ENCODE data around the gene WASF2. TPM values are rescaled to one million over a fixed set of nuclear protein-coding genes. Genes with fewer than 3 reads are reported as not detected.
A peak's percentile ranks its signal among the peaks of the same experiment; 100 is the strongest.
"Not testable (repeated sequence)": the region's sequence is repeated elsewhere in the genome, so short reads cannot be mapped to it uniquely, and the experiment has no call there.

Gene WASF2
- total and polyA plus RNA-seq, 2 donors (not counting 1 experiment from before 2014, with no cell fraction given) = 26.3 to 66.9 TPM

DNA sequence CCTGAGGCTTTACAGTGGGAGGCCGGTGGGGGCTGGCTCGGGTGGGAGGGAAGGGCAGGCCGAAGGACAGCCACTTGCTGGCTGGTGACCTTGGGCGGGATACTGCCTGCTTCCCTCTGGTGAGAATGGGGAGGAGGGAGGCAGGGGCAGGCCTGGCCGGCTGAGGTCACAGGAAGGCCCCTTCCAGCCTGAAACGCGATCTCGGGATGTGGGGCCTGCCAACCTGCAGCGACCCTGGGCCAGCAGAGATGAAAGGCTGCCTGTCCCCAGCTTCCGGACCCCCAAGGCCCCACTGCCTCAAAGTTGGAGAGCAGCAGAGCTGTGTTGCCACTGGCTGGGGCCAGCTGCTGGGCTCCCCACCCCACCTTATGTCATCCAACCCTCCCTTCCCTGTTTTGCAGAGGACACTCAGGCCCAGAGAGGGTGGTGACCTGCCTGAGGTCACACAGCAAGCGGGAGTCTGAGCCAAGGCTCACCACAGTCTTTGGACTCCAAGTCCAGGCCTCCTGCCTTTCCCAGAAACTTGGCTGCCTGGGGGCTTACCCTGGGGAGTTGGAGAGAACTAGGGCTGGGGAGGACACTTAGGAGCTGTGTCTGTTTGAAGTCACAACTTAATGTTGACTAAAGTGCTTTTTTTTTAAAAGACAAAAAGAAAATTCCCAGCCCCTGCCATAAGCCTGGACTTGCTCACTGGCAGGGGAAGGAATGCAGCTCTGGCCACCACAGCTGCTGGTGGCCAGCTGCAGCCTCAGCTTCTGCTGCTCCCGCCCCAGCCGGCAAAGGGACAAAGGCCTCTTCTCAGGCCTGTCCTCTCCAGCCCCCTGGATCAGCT lies 14.8 kb upstream of the WASF2 start:
- H4K20me1 ChIP-seq (ENCODE audit: control insufficient read depth, extremely low read depth, insufficient read depth, low read length) = no peaks in the 10 kb centered on the region
- peaks cover 16% of the 10 kb centered on the region for H3K4me1 ChIP-seq (ENCODE audit: control insufficient read depth, extremely low read depth, insufficient read depth, low read length)
- peak overlapping the region; percentile 69 for H3K27ac ChIP-seq (ENCODE audit: insufficient read depth, low read length)
- peak overlapping the region; percentile 71 for H2AFZ ChIP-seq (ENCODE audit: low read length)
- H3K36me3 ChIP-seq (ENCODE audit: control insufficient read depth, insufficient read depth, low read length) = no peaks in the 10 kb centered on the region
- no peak overlapping the region for H3K9ac ChIP-seq (ENCODE audit: insufficient read depth, low read length)
- peak; percentile 62 to 75 for DNase-seq (ENCODE audit: low read depth in 2 of 2)
- H3K4me2 ChIP-seq (ENCODE audit: extremely low read depth, insufficient read depth, low read length) = peak overlapping the region; percentile 32
- TF ChIP-seq CTCF (conservative IDR thresholded peaks at IDR 0.05 in 1 of 2, IDR thresholded peaks at IDR 0.05 in 1 of 2; ENCODE audit: low read depth in 1 of 2, low read length in 2 of 2) = no peak
- no peak for TF ChIP-seq EZH2 (IDR thresholded peaks at IDR 0.05; ENCODE audit: low read length, missing control alignments)
- no peaks in the 10 kb centered on the region for H3K27me3 ChIP-seq (ENCODE audit: control insufficient read depth, insufficient read depth, low read length)
- H3K79me2 ChIP-seq (ENCODE audit: control insufficient read depth, insufficient read depth, low read length) = no peaks in the 10 kb centered on the region
- no peaks in the 10 kb centered on the region for H3K9me3 ChIP-seq (ENCODE audit: control insufficient read depth, insufficient read depth, low read depth, low read length)
- H3K4me3 ChIP-seq (replicated peaks in 1 of 4; ENCODE audit: control extremely low read depth in 1 of 4, insufficient read depth in 1 of 4, low read depth in 3 of 4, low read length in 4 of 4) = peak overlapping the region in 1 of 4 experiments; percentile 4

GRCh38 chr1:27503844-27504587 lies 14.0 kb upstream of the WASF2 start:
- DNase-seq (ENCODE audit: low read depth in 2 of 2) = peak in 1 of 2 donors; percentile 63
- Histone ChIP-seq H4K20me1 (ENCODE audit: control insufficient read depth, extremely low read depth, insufficient read depth, low read length) (no peaks in the 10 kb centered on the region), H3K79me2 (ENCODE audit: control insufficient read depth, insufficient read depth, low read length) (no peaks in the 10 kb centered on the region), H2AFZ (ENCODE audit: low read length) (peak overlapping the region; percentile 23), H3K27ac (ENCODE audit: insufficient read depth, low read length) (peak overlapping the region; percentile 69), H3K36me3 (ENCODE audit: control insufficient read depth, insufficient read depth, low read length) (no peaks in the 10 kb centered on the region), H3K9me3 (ENCODE audit: control insufficient read depth, insufficient read depth, low read depth, low read length) (no peaks in the 10 kb centered on the region), H3K9ac (ENCODE audit: insufficient read depth, low read length) (peak overlapping the region; percentile 24), H3K27me3 (ENCODE audit: control insufficient read depth, insufficient read depth, low read length) (no peaks in the 10 kb centered on the region), H3K4me1 (ENCODE audit: control insufficient read depth, extremely low read depth, insufficient read depth, low read length) (peaks cover 16% of the 10 kb centered on the region), H3K4me2 (ENCODE audit: extremely low read depth, insufficient read depth, low read length) (peak overlapping the region; percentile 75), H3K4me3 (replicated peaks in 1 of 4; ENCODE audit: control extremely low read depth in 1 of 4, insufficient read depth in 1 of 4, low read depth in 3 of 4, low read length in 4 of 4) (peak overlapping the region in 2 of 4 experiments; percentile 18 to 46)
- TF ChIP-seq CTCF (conservative IDR thresholded peaks at IDR 0.05 in 1 of 2, IDR thresholded peaks at IDR 0.05 in 1 of 2; ENCODE audit: low read depth in 1 of 2, low read length in 2 of 2) (no peak), EZH2 (IDR thresholded peaks at IDR 0.05; ENCODE audit: low read length, missing control alignments) (no peak)

DNA sequence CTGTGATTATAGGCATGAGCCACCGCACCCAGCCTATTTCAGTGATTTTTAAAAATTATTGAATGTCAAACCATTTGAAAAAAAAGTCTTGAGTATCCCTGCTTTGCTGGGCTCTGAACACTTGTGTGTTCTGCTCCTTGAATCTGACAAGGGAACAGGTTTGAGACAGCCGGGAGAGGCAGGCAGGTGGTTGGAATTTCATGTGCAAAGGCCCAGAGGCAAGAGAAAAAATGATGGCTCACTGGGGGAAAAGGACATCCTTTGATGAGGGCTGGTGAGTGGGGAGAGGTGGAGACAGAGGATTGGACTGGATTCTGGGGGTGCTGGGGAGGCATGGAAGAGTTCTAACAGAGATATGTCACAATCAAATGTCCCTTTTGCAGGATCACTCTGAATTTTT lies 13.1 kb upstream of the WASF2 start:
- no peaks in the 10 kb centered on the region for H3K27me3 ChIP-seq (ENCODE audit: control insufficient read depth, insufficient read depth, low read length)
- H3K27ac ChIP-seq (ENCODE audit: insufficient read depth, low read length) = no peak overlapping the region
- H3K4me1 ChIP-seq (ENCODE audit: control insufficient read depth, extremely low read depth, insufficient read depth, low read length) = peaks cover 16% of the 10 kb centered on the region
- H3K79me2 ChIP-seq (ENCODE audit: control insufficient read depth, insufficient read depth, low read length) = no peaks in the 10 kb centered on the region
- H2AFZ ChIP-seq (ENCODE audit: low read length) = no peak overlapping the region
- DNase-seq (ENCODE audit: low read depth in 2 of 2) = no peak
- no peaks in the 10 kb centered on the region for H3K36me3 ChIP-seq (ENCODE audit: control insufficient read depth, insufficient read depth, low read length)
- TF ChIP-seq CTCF (conservative IDR thresholded peaks at IDR 0.05 in 1 of 2, IDR thresholded peaks at IDR 0.05 in 1 of 2; ENCODE audit: low read depth in 1 of 2, low read length in 2 of 2) = no peak
- TF ChIP-seq EZH2 (IDR thresholded peaks at IDR 0.05; ENCODE audit: low read length, missing control alignments) = no peak
- H3K9ac ChIP-seq (ENCODE audit: insufficient read depth, low read length) = no peak overlapping the region
- H3K9me3 ChIP-seq (ENCODE audit: control insufficient read depth, insufficient read depth, low read depth, low read length) = no peaks in the 10 kb centered on the region
- no peak overlapping the region for H3K4me3 ChIP-seq (replicated peaks in 1 of 4; ENCODE audit: control extremely low read depth in 1 of 4, insufficient read depth in 1 of 4, low read depth in 3 of 4, low read length in 4 of 4)
- no peaks in the 10 kb centered on the region for H4K20me1 ChIP-seq (ENCODE audit: control insufficient read depth, extremely low read depth, insufficient read depth, low read length)
- H3K4me2 ChIP-seq (ENCODE audit: extremely low read depth, insufficient read depth, low read length) = no peak overlapping the region

DNA sequence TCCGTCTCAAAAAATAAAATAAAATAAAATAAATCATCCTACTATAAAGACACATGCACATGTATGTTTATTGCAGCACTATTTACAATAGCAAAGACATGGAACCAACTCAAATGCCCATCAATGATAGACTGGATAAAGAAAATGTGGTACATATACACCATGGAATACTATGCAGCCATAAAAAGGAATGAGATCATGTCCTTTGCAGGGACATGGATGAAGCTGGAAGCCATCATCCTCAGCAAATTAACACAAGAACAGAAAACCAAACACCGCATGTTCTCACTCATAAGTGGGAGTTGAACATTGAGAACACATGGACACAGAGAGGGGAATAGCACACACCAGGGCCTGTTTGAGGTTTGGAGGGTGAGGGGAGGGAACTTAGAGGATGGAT lies 11.2 kb upstream of the WASF2 start:
- H3K79me2 ChIP-seq (ENCODE audit: control insufficient read depth, insufficient read depth, low read length); H4K20me1 ChIP-seq (ENCODE audit: control insufficient read depth, extremely low read depth, insufficient read depth, low read length); H3K9ac ChIP-seq (ENCODE audit: insufficient read depth, low read length); H2AFZ ChIP-seq (ENCODE audit: low read length); H3K4me2 ChIP-seq (ENCODE audit: extremely low read depth, insufficient read depth, low read length); H3K27ac ChIP-seq (ENCODE audit: insufficient read depth, low read length); H3K9me3 ChIP-seq (ENCODE audit: control insufficient read depth, insufficient read depth, low read depth, low read length); H3K36me3 ChIP-seq (ENCODE audit: control insufficient read depth, insufficient read depth, low read length); DNase-seq (ENCODE audit: low read depth in 2 of 2); H3K4me3 ChIP-seq (replicated peaks in 1 of 4; ENCODE audit: control extremely low read depth in 1 of 4, insufficient read depth in 1 of 4, low read depth in 3 of 4, low read length in 4 of 4); H3K27me3 ChIP-seq (ENCODE audit: control insufficient read depth, insufficient read depth, low read length): not testable (repeated sequence)
- H3K4me1 ChIP-seq (ENCODE audit: control insufficient read depth, extremely low read depth, insufficient read depth, low read length) = peaks cover 16% of the 10 kb centered on the region
